ENCODE data around the gene ZBTB40.

The ZBTB40 gene

DNA sequence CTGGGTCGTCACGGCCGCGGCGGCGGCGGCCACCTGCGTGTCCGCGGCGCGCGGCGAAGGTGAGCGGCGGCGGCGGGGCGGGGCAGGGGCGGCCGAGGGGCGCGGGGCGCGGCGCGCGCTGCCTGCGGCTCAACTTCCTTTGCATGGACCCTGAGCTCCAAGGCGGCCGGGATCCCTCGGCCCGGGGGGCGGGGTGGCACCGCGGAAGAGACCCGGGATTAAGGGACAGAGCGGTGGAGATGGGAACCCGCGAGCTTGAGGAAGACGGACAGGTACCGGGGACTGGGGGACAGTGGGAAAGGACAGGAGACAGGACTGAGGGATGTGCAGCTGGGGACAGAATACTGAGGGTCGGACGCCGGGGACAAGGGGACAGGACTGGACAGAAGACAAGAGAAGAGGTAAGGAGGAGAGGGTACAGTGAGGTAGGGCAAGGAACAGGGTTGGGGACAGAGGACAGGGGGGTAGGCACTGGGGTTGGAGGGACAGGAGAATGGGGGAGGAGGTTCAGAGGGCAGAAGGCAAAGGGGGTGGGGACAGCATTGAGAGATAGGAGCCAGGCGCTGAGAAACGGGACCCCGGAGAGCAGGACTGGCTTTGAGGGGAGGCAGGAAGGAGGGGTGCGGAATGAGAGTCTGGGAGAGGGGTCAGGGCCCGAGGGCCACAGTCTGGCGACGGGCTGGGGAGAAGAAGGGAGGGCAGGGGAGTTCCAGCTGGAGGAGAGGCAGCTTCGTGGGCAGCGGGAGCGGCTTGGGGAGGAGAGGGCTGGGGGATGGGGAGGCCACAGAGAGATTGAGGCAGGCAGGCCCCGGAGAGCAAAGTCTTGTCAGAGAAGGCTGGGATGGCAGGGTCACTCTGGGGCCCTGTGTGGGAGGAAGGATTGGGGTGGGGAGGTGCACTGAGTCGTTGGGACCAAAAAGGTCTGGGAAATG is 112.3 kb downstream of the ZBTB40 start:
- no peak for DNase-seq

DNA sequence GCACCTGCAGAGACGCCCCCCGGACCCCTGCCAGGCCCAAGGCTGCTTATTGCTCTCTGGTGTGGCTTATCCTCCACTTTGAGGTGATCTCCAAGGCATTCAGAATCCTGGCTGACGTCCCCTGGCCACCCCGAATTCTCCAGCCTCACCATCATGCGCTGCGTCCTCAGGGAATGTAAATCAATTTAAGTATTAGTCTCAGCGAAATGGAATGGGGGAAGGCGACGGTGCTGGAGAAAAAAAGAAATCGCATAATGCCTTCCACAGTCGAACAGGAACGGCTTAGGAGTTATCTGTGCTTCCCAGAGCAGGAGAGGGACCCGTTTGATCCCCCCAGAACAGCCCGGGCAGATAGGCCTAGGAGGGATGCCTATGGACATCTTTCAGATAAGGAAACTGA is 114.5 kb downstream of the ZBTB40 start:
- DNase-seq, result no peak

DNA sequence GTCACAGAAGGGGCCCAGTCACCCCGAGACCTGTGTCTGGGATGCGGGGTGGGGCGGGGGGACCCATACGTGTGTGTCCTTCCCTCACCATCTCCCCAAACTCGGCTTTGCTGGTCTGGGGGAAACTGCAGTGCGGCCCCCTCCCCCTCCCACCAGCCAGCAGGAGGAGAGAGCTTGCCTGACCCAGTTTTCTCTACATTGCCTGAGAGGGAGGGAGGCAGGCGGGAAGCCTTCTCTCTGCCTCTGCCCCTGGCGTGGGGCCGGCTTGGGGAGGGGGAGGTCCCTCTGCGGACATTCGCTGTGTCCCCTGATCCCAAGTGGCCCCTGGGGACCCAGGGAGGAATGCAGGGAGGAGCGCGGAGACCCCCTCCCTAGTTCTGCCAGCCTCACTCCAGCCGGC is 115.5 kb downstream of the ZBTB40 start:
- no peak for DNase-seq

GRCh38 chr1:22567994-22568393 is 116.3 kb downstream of the ZBTB40 start:
- DNase-seq, result no peak

- DNase-seq, result no peak
Observed at GRCh38 chr1:22569269-22569668, 117.6 kb downstream of the ZBTB40 start.

GRCh38 chr1:22570140-22570909 is 118.7 kb downstream of the ZBTB40 start:
- DNase-seq, result no peak

DNA sequence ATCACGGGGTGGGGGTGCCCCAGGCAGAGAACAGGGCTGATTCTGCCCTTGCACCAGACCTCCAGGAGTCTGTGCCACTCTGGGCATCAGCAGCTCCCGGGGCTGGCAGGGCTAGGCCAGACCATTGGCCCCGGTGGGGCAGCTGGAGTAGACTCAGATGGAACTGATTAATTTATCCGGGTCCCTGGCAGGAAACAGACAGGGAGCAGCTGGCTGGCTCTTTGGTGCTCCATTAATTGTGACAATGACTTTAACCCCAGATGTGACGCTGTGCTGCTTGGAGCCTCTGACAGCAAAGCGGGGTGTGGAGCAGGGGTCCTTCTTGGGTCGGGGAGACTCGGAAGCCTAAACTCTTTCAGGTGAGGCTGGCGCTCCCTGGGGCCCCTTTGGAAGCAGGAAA is 121.2 kb downstream of the ZBTB40 start:
- no peak for DNase-seq

DNA sequence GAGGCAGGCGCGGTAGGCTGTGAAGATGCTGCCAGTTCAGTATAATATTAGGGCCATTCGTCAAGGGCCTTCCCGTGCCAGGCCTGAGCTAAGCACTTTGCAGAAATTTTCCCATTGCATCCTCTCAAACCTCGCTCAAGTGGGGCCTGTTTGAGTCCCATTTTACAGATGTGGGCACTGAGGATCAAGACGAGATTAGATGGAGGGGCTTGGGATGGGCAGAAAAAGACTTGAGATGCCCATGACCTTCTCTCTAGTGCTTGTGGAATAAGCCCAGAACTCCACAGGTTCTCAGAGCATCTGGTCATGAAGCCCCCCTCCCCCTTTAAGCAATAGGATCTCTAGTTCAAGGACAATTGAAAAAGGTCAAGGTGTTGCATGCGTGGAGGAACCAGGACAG is 121.6 kb downstream of the ZBTB40 start:
- no peak for DNase-seq

DNA sequence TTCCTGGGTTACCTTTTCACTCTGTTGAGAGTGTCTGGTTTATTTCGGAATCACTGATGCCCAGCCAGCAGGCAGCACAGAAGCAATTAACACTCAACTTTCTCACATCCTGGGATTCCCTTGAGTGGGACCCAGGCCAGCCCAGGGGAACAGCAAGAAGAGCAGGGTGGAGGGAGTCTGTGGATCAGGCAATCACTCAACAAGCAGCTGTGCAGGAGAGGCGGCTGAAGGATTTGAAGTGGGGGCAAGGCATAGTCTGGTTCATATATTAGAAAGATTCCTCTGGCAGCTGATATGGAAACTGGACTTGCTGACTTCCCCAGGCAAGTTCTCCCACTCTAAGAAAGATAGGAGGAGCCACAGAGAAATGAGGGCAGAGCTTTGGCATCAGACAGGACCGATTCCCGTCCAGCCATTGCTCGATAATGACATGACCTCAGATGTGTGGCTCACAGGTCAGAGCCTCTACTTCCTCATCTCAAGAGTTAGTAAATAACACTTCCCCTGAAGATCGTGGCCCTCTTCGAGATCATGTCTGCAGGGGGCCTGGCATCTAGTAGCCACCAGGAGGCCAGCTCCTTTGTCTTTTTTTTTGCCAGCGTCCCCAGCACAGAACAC is 124.0 kb downstream of the ZBTB40 start:
- DNase-seq, result no peak

DNA sequence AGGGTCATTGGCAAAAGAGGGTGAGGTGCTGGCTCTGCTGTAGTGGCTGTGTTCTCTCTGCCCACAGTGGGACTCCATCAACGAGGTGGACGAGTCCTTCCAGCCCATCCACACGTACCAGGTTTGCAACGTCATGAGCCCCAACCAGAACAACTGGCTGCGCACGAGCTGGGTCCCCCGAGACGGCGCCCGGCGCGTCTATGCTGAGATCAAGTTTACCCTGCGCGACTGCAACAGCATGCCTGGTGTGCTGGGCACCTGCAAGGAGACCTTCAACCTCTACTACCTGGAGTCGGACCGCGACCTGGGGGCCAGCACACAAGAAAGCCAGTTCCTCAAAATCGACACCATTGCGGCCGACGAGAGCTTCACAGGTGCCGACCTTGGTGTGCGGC is 124.5 kb downstream of the ZBTB40 start:
- no peak for DNase-seq

DNA sequence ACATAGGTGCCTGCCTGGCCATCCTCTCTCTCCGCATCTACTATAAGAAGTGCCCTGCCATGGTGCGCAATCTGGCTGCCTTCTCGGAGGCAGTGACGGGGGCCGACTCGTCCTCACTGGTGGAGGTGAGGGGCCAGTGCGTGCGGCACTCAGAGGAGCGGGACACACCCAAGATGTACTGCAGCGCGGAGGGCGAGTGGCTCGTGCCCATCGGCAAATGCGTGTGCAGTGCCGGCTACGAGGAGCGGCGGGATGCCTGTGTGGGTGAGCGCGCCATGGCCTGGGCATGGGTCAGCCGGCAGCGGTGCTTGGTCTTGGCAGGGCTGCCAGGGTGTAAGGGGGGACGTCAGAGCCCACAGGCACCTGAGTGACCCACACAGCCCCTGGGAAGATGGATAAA is 125.0 kb downstream of the ZBTB40 start:
- no peak for DNase-seq

GRCh38 chr1:22578732-22579361 is 127.2 kb downstream of the ZBTB40 start:
- no peak for DNase-seq

DNA sequence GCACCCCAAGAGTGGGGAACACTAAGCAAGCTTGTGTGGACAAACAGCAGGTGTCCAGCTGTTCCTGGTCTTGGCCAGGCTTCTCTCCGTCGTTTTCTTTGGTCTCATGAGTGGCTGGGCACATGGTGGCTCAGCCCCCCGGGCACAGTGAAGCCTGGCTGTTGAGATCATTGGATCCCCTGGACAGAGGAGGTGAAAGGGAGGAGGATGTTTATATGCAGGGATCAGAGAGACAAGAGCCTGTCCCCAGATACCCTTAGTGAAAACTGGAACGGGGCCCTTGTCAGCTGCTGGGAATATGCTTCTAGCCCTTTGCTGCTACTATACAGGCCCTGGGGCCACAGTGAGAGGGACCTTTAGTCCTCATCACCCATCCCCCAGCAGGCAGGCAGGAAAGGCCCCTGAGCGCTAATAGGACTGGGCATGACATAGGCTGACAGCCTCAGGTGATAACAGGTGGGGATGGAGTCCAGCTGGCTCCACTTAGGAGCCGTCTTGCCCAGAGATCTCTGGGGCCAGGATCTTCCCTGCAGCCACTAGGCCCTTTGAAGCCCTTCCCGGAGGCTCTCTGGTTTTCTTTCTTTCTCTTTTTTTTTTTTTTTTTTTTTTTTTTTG is 128.0 kb downstream of the ZBTB40 start:
- DNase-seq, result no peak

Measured in CD4-positive, alpha-beta T cell treated with Interleukin-1 beta for 1 hour (primary cell).